Activated T-helper 1 cell treated with anti-CD3 and anti-CD28 coated beads, Interleukin-12 subunit alpha, Interleukin-12 subunit beta, Interleukin-2, Interleukin-4 antibody, amounts not matched to agents 30 ng/mL and 10 ng/mL and 1 ng/mL, durations not matched to agents 14 hours and 24 hours and 36 hours (primary cell): ENCODE results near the gene TBC1D2B. TPM values are rescaled to one million over a fixed set of nuclear protein-coding genes. Genes with fewer than 3 reads are reported as not detected.
A peak's percentile ranks its signal among the peaks of the same experiment; 100 is the strongest.

ENCODE experiments used
- DNase-seq: peaks from one replicate; pipeline ENCODE4 v3.0.0; 2021; ENCODE audit warnings: low spot score
- H3K27ac Mint-ChIP-seq: one replicate; pipeline ENCODE4 v1.8.0; 2021; ENCODE audit warnings: mild to moderate bottlenecking, mixed read lengths
- H3K27me3 Mint-ChIP-seq: one replicate; pipeline ENCODE4 v1.8.0; 2022; ENCODE audit warnings: mild to moderate bottlenecking, moderate library complexity, mixed read lengths; ENCODE audit not compliant: insufficient read depth
- H3K36me3 Mint-ChIP-seq: one replicate; pipeline ENCODE4 v1.8.0; 2021; ENCODE audit warnings: low read depth, mixed read lengths
- H3K4me1 Mint-ChIP-seq: one replicate; pipeline ENCODE4 v1.8.0; 2021; ENCODE audit warnings: low read depth, mixed read lengths
- H3K4me3 Mint-ChIP-seq: one replicate; pipeline ENCODE4 v1.8.0; 2021; ENCODE audit warnings: mild to moderate bottlenecking, moderate library complexity, mixed read lengths
- H3K9me3 Mint-ChIP-seq: one replicate; pipeline ENCODE4 v1.8.0; 2021; ENCODE audit warnings: mixed read lengths
- intact Hi-C: fragments of 100-400 bp; cut with micrococcal nuclease; formaldehyde crosslinking; loops from one replicate; pipeline ENCODE4 v1.15.1; 2024
- total RNA-seq: library from RNA; stranded (reverse); gene quantifications from 2 replicates; pipeline ENCODE4 v1.2.3, GENCODE V29; 2022

TBC1D2B gene
- total RNA-seq, 1 donor from 2014 or later, result 60.8 TPM

DNA sequence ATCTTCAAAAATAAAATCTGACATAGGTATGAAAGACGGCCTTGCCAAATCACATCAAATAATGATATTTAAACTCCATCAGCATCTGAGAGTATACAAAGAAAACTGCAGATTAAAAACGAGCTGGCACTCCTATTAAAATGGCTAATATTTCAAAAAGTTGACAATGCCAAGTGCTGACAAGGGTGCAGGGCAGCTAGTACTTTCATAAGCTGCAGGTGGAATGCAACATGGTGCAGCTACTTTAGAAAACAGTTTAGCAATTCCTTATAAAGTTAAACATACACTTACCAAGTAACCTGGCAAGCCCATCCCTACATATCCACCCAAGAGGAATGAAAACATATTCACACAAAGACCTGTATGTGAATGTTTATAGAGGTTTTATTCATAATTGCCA is 23.0 kb downstream of the TBC1D2B start:
- no peaks in the 10 kb centered on the region for H3K9me3 Mint-ChIP-seq
- H3K4me3 Mint-ChIP-seq, result no peak overlapping the region
- intact Hi-C loops, result no loop called here
- H3K27ac Mint-ChIP-seq, result no peak overlapping the region
- H3K27me3 Mint-ChIP-seq, result no peaks in the 10 kb centered on the region
- H3K4me1 Mint-ChIP-seq, result peaks cover 95% of the 10 kb centered on the region
- H3K36me3 Mint-ChIP-seq, result peaks cover 21% of the 10 kb centered on the region
- DNase-seq, result no peak

DNA sequence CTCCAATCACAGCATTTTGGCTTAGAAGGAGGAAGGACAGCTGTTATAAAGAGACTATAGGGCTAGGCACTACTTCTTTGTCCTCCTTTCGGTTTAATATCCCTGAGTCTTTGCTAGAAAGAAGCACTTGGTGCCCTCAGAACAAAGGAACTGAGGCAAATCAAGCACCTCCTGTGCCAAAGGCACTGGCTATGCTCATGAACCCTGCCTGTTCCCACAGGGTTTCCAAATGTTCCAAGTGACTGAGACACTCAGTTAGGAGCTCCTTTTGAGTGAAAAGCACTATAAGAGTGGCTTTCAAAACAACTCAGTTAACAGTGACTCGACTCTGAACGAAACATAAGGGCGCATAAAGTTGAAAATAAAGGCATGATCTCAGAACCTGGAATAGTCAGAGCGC is 25.0 kb downstream of the TBC1D2B start:
- Mint-ChIP-seq H3K27ac (peak overlapping the region; percentile 97), H3K4me1 (peaks cover 95% of the 10 kb centered on the region), H3K27me3 (no peaks in the 10 kb centered on the region), H3K36me3 (peaks cover 24% of the 10 kb centered on the region), H3K4me3 (peak overlapping the region; percentile 51), H3K9me3 (no peaks in the 10 kb centered on the region)
- intact Hi-C loops, result no loop called here
- DNase-seq, result no peak

DNA sequence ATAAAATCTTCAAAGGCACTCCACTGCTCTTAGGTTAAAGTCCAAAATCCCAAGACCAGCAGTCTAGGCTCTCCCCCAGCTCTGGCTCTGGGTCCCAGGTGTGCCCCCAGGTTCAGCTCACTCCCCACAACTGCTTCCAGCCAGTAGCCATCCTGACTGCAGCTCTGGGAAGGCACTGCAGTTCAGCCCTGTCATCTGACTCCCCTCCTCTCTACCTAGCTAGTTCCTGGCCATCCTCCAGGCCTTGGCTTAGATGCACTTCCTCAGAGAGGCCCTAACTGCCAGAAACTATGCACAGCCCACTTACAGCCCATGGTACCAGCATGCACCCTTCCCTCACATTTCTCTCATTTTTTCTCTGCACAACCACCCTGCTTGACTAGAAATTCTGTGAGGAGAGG is 25.5 kb downstream of the TBC1D2B start:
- no peak for DNase-seq
- Mint-ChIP-seq H3K36me3 (peaks cover 26% of the 10 kb centered on the region), H3K27ac (peak overlapping the region; percentile 97), H3K4me3 (peak overlapping the region; percentile 51), H3K9me3 (no peaks in the 10 kb centered on the region), H3K4me1 (peaks cover 98% of the 10 kb centered on the region), H3K27me3 (no peaks in the 10 kb centered on the region)
- intact Hi-C loops, result no loop called here

DNA sequence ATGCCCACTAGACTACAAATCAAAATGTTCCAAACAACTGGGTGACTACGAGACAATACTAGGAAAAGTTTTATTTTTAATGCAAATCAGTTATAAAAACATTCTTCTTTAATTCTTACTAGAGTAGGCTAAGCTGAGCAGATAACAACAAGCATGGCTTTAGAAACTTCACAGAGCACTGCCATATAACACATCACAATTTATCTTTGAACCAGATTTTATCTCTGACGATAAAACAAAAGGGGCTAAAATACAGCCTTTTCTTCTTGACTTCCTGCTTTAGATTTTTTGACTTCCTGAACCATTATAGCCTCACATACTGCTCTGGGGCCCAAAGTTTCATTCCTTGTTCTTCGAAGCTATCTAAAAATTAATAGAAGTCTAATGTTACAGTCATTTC is 25.9 kb downstream of the TBC1D2B start:
- no peak for DNase-seq
- Mint-ChIP-seq H3K27me3 (no peaks in the 10 kb centered on the region), H3K36me3 (peaks cover 30% of the 10 kb centered on the region), H3K27ac (peak overlapping the region; percentile 97), H3K9me3 (no peaks in the 10 kb centered on the region), H3K4me3 (peak overlapping the region; percentile 51), H3K4me1 (peaks cover 98% of the 10 kb centered on the region)
- intact Hi-C loops, result no loop called here

DNA sequence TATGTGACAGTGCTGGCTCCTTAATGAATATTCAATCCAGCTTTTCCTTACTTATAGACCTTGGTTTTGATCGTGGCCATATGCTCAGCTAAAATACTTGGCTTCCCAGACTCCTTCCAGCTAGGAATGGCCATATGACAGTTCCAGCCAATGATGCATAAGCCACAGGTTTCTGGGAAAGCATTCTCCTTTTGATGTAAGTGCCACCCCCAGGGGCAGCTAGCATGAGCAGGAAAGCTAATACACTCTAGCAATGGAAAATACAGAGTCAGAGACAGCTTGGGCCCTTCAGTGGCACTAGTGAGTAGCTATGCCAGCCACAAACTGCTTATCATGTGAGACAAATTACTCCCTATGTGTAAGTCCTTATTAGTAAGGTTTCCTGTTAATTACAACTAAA is 26.7 kb downstream of the TBC1D2B start:
- no peaks in the 10 kb centered on the region for H3K9me3 Mint-ChIP-seq
- H3K36me3 Mint-ChIP-seq, result peaks cover 31% of the 10 kb centered on the region
- DNase-seq, result no peak
- H3K4me3 Mint-ChIP-seq, result peak overlapping the region; percentile 69
- peak overlapping the region; percentile 97 for H3K27ac Mint-ChIP-seq
- H3K27me3 Mint-ChIP-seq, result no peaks in the 10 kb centered on the region
- intact Hi-C loops, result loop anchor here (1.0 kb wide), 4 partner anchors 10 to 26 kb away; partner anchors contain the start of gene TBC1D2B
- peaks cover 98% of the 10 kb centered on the region for H3K4me1 Mint-ChIP-seq

DNA sequence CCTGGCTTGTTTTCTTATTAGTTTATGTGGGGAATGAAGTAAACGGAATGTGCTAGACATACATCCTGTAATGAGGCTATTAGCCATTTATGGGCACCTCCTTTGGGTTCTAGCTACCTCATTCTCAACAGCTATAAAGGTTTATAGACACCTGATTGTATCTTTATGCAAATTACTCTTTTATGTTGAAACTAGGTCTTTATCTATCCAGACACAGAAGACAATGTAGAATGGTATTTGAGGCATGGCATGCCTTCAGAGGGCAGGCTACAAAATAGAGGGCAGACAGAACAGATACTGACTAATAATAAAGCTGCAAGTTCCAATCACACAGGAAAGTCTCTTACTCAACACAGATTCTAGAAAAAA is 27.1 kb downstream of the TBC1D2B start:
- intact Hi-C loops, result loop anchor here (1.0 kb wide), 4 partner anchors 11 to 27 kb away; partner anchors contain the start of gene TBC1D2B
- peak overlapping the region; percentile 97 for H3K27ac Mint-ChIP-seq
- H3K27me3 Mint-ChIP-seq, result no peaks in the 10 kb centered on the region
- peaks cover 31% of the 10 kb centered on the region for H3K36me3 Mint-ChIP-seq
- peak overlapping the region; percentile 69 for H3K4me3 Mint-ChIP-seq
- no peak for DNase-seq
- H3K4me1 Mint-ChIP-seq, result peaks cover 96% of the 10 kb centered on the region
- H3K9me3 Mint-ChIP-seq, result no peaks in the 10 kb centered on the region

DNA sequence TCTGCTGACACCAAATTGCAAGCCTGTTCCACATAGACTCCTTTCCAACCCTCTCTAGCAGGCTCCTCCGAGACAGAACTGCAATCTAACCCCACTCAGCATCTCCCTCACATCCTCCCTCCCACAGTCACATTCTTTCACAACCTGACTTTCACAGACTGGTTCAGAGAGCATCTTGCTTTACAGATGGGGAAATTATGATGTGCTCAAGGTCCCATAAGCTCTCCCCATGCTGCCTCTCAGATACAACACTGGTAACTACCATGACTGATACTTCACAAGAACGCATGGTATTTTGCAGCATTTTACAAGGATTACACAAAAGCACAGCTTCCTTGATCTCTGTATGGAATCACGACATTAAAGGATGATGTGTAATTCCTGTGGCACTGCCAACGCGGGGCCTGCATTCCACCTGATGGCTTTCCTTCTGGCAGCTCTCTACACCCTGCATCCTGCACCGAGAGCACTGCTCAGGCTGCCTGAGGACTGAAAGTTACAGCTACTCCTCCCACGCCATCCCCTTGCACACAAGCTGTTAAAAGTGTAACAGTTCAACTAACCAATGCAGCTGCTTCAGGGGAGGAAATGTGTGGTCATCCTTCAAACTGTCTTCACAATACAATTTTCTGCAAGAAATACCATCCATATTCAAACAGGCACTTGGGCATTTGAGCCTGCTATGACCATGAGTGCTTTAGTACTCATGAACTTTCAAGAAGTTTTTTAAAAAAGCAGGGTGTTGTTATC is 27.6 kb downstream of the TBC1D2B start:
- peak; percentile 62 for DNase-seq
- no peaks in the 10 kb centered on the region for H3K9me3 Mint-ChIP-seq
- peak overlapping the region; percentile 97 for H3K27ac Mint-ChIP-seq
- peaks cover 96% of the 10 kb centered on the region for H3K4me1 Mint-ChIP-seq
- no peaks in the 10 kb centered on the region for H3K27me3 Mint-ChIP-seq
- H3K4me3 Mint-ChIP-seq, result peak overlapping the region; percentile 69
- intact Hi-C loops, result loop anchor here (1.0 to 5.0 kb wide), 5 partner anchors 11 to 93 kb away; partner anchors contain the start of gene TBC1D2B
- H3K36me3 Mint-ChIP-seq, result peaks cover 30% of the 10 kb centered on the region

DNA sequence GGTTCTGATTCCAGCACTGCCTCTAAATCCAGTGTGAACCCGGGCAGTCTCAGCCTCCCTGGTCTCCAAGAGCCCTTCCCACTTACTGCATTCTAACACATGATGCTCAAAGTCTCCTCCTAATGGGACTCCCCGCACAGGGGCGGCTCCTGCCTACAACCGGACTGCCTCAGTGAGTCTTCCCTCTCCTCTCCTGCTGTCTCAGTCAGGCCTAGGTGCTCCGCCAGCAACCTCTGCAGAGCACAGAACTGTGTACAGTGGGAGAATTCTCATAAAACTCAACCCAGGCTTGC is 28.9 kb downstream of the TBC1D2B start:
- Mint-ChIP-seq H3K9me3 (no peaks in the 10 kb centered on the region), H3K4me3 (peak overlapping the region; percentile 60), H3K27ac (peak overlapping the region; percentile 97), H3K36me3 (peaks cover 31% of the 10 kb centered on the region), H3K27me3 (no peaks in the 10 kb centered on the region), H3K4me1 (peaks cover 96% of the 10 kb centered on the region)
- DNase-seq, result no peak
- intact Hi-C loops, result loop anchor here (5.0 kb wide), 1 partner anchor 91 kb away; no protein-coding TSS in a partner anchor

DNA sequence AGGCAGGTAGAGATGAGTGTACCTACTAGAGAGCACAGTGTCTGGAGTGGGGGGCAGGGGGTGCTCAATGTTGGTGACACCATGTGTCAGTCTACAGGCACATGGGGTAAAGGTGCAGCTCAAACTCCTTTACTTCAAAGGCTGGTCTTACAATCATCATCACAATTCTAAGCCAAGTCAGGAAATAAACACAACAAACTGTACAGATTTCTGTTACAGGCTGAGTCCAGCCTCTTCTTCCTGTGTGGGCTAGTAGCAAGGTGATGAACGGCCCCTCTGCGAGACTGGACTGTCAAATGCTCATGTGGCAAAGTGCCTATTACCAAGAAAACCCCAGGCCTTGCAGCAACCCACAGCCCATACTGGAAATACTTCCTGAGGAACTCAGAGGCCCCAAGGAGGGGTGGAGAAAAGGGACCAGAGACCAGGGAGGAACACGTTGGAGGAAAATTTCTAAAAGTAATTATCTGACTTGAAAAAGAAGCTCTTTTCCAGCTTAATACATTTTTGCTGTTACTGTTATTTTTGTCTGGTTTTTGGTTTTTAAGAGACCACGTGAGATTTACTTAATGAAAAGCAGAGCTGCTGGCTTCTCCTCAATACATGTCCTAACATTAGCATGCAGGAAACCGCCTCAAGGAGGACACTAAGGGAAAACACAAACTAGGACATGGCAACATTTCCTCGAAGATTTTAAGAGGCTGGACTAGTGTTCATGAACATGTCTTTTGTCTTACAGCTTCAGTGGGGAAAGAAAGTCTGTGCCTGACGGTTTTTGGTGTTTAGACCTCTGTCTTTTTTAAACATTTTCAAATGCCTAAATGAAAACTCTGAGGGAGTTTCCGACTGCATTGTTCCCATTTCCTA is 29.5 kb downstream of the TBC1D2B start:
- no peaks in the 10 kb centered on the region for H3K9me3 Mint-ChIP-seq
- peaks cover 30% of the 10 kb centered on the region for H3K36me3 Mint-ChIP-seq
- no peaks in the 10 kb centered on the region for H3K27me3 Mint-ChIP-seq
- DNase-seq, result no peak
- peak overlapping the region; percentile 60 for H3K4me3 Mint-ChIP-seq
- peaks cover 96% of the 10 kb centered on the region for H3K4me1 Mint-ChIP-seq
- peak overlapping the region; percentile 97 for H3K27ac Mint-ChIP-seq
- intact Hi-C loops, result loop anchor here (5.0 kb wide), 1 partner anchor 91 kb away; no protein-coding TSS in a partner anchor

DNA sequence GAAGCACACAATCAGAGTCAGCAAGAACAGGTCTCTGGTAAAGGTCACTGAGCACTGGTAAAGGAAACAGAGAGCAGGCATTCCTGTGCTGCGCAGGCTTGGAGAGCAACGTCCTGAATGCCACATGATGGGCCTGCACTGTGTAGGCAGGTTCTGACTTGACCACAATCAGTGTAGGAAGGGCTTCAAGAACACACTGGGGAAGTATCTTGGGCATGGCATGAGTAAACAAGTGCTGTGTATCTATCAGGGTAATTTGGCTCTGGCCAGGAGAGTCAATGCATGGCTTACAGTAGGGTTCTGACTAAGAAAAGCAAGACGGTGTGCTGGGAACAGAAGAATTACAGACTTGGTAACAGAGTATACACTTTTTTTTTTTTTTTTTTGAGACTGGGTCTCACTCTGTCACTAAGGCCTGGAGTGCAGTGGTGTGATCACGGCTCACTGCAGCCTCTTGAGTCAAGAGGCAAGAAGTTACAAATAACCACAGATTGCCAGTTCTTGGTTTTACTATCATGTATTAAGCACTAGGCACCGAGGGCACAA is 30.6 kb downstream of the TBC1D2B start:
- peaks cover 96% of the 10 kb centered on the region for H3K4me1 Mint-ChIP-seq
- no peaks in the 10 kb centered on the region for H3K27me3 Mint-ChIP-seq
- H3K27ac Mint-ChIP-seq, result peak overlapping the region; percentile 97
- H3K9me3 Mint-ChIP-seq, result no peaks in the 10 kb centered on the region
- H3K36me3 Mint-ChIP-seq, result peaks cover 35% of the 10 kb centered on the region
- DNase-seq, result no peak
- peak overlapping the region; percentile 60 for H3K4me3 Mint-ChIP-seq
- intact Hi-C loops, result loop anchor here (5.0 kb wide), 1 partner anchor 90 kb away; no protein-coding TSS in a partner anchor

DNA sequence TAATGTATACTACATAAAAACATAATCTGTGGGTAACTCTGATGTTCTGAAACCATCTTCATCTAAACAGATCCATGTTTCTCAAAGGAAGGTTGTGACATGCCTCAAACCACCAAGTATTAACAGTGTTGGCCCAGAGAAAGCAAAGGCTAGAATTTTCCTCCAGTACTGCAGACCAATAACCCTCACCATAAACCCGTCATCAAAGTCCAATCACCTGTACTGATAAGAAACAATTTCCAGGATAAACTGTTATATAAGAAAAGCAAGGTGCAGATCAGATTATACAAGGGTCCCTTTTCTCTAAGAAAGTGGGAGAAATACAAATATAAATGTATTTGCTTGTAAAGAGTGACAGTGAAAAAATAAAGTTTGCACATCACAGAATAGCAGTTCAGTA is 32.3 kb downstream of the TBC1D2B start:
- no peaks in the 10 kb centered on the region for H3K27me3 Mint-ChIP-seq
- H3K27ac Mint-ChIP-seq, result peak overlapping the region; percentile 90
- H3K4me3 Mint-ChIP-seq, result no peak overlapping the region
- no peak for DNase-seq
- intact Hi-C loops, result loop anchor here (5.0 kb wide), 1 partner anchor 88 kb away; no protein-coding TSS in a partner anchor
- peaks cover 92% of the 10 kb centered on the region for H3K4me1 Mint-ChIP-seq
- H3K9me3 Mint-ChIP-seq, result no peaks in the 10 kb centered on the region
- H3K36me3 Mint-ChIP-seq, result peaks cover 38% of the 10 kb centered on the region

DNA sequence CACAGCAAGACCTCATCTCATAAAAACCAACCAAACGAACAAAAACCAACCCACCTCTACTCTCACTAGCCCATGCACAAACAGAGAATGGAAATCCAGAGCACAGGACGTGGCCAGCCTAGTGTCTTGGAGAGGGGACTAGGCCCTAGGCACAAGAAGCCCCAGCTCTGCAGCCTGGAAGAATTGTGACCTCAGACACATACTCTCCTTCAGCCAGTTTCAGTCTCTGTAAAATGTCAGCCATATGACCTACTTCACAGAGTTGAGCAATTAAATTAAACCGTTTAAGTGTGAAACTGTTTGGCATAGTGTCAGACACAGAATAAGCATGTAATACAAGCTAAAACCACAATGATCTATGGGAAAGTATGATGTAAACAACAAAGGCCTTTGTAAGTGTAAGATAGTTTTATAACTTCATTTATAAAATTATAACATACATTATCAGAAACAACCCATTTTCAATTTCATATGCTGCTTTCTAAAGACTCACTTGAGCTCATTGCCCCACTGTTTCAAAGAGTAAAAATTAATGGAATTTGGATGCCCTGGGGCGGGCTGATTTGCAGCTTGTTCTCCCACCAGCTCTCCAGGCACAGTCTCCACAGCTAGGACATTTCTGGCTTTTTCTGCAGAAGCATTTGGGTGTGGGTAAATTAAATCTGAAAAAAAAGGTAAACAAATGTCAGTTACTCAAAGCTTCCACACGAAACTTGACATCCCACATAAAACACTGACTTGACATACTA is 32.9 kb downstream of the TBC1D2B start:
- Mint-ChIP-seq H3K4me1 (peaks cover 92% of the 10 kb centered on the region), H3K36me3 (peaks cover 42% of the 10 kb centered on the region), H3K4me3 (peak overlapping the region; percentile 55), H3K9me3 (no peaks in the 10 kb centered on the region), H3K27me3 (no peaks in the 10 kb centered on the region), H3K27ac (peak overlapping the region; percentile 94)
- no peak for DNase-seq
- intact Hi-C loops, result loop anchor here (1.0 to 5.0 kb wide), 2 partner anchors 10 to 87 kb away; no protein-coding TSS in a partner anchor
